SK-N-SH (cell line): ENCODE results near the gene KYAT1. TPM values are rescaled to one million over a fixed set of nuclear protein-coding genes. Genes with fewer than 3 reads are reported as not detected.

Experiments
- CHD2 ChIP-seq: fragments of 150-350 bp; IDR thresholded peaks from 2 replicates; pipeline ENCODE4 v1.6.1; 2018; ENCODE audit warnings: low read length; ENCODE audit not compliant: partially characterized antibody
- EZH2phosphoT487 ChIP-seq: fragments of 200-600 bp; sonication (generic); IDR thresholded peaks from 2 replicates; pipeline ENCODE4 v1.6.1; 2017; ENCODE audit warnings: low read depth, mixed run types, mild to moderate bottlenecking, antibody characterized with exemption, moderate library complexity, borderline replicate concordance
- JUND ChIP-seq: IDR thresholded peaks from 2 replicates; pipeline ENCODE4 v1.4.0; 2012
- MXI1 ChIP-seq: IDR thresholded peaks from 2 replicates; pipeline ENCODE4 v1.6.1; 2012; ENCODE audit warnings: mild to moderate bottlenecking, low read depth, low read length, improper control_type of control experiment
- RAD21 ChIP-seq: IDR thresholded peaks from 2 replicates; pipeline ENCODE4 v1.6.1; 2012; ENCODE audit warnings: mild to moderate bottlenecking, low read length
- RFX5 ChIP-seq: IDR thresholded peaks from 2 replicates; pipeline ENCODE4 v1.6.1; 2012; ENCODE audit warnings: mild to moderate bottlenecking, improper control_type of control experiment, low read length
- SMC3 ChIP-seq: IDR thresholded peaks from 2 replicates; pipeline ENCODE4 v1.6.1; 2012; ENCODE audit warnings: low read depth, low read length, improper control_type of control experiment
- polyA plus RNA-seq, 3 experiments: library from polyadenylated mRNA; depleted of rRNA; stranded (reverse); fragments of >200 nt; gene quantifications; 2 replicates each; pipeline ENCODE4 v1.2.3, GENCODE V29; 2012
- TF ChIP-seq, protein P1 (sequence below): fragments of 150-350 bp; IDR thresholded peaks from 2 replicates; pipeline ENCODE4 v1.6.1; 2016; ENCODE audit warnings: mild to moderate bottlenecking, low read depth, low read length
- TF ChIP-seq, protein P2 (sequence below): fragments of 200-600 bp; sonication (generic); IDR thresholded peaks from 2 replicates; pipeline ENCODE4 v1.6.1; 2017; ENCODE audit warnings: antibody characterized with exemption, mild to moderate bottlenecking, moderate library complexity
- TF ChIP-seq, protein P3 (sequence below): IDR thresholded peaks from 2 replicates; pipeline ENCODE4; 2012
- TF ChIP-seq, protein P4 (sequence below): IDR thresholded peaks from 2 replicates; pipeline ENCODE4 v1.4.0; 2012; ENCODE audit warnings: low read depth
- TF ChIP-seq, protein P5 (sequence below): IDR thresholded peaks from 2 replicates; pipeline ENCODE4 v1.4.0; 2012; ENCODE audit warnings: low read depth, borderline replicate concordance
- TF ChIP-seq, protein P6 (sequence below): IDR thresholded peaks from 2 replicates; pipeline ENCODE4 v1.4.0; 2012; ENCODE audit warnings: low read depth, borderline replicate concordance

The KYAT1 gene
- polyA plus RNA-seq, 1 of the 3 experiments (the other 2 are of a cell fraction): 9.4 TPM

DNA sequence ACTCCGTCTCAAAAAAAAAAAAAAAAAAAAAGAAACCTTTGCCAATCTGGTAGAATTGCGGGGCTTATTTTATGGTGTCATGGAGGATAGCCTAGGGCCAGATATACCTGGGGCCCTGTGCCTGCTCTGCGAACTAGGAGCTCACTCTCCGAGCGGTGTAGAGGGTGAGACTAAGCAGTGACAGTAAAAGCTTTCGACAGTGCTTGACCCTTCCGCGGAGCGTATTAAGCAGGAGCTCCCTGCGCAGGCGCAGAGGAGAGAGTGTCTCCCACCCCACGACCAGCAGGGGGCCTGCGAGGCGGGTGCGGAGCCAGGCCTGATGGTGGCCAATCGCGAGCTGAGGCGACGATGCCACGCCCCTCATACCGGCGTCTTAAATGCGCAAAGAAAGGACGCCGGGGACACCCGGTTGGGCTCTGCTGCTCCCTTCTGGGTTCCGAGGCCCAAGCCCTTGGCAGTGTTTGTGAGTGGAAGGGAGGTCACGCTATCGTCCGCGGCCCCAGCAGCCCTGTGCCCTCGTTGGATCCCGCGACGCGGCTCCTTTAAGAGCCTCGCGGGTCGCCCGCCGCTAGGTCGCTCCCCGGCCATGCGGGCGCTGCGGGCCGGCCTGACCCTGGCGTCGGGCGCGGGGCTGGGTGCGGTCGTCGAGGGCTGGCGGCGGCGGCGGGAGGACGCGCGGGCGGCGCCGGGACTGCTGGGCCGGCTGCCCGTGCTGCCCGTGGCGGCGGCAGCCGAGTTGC is 63.5 kb downstream of the KYAT1 start, which contains the start of gene ENDOG (continued):
- TF ChIP-seq, protein P1, sequence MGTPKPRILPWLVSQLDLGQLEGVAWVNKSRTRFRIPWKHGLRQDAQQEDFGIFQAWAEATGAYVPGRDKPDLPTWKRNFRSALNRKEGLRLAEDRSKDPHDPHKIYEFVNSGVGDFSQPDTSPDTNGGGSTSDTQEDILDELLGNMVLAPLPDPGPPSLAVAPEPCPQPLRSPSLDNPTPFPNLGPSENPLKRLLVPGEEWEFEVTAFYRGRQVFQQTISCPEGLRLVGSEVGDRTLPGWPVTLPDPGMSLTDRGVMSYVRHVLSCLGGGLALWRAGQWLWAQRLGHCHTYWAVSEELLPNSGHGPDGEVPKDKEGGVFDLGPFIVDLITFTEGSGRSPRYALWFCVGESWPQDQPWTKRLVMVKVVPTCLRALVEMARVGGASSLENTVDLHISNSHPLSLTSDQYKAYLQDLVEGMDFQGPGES: no peak
- TF ChIP-seq EZH2phosphoT487: no peak
- no peak for TF ChIP-seq JUND
- peak; percentile 58 for TF ChIP-seq MXI1
- TF ChIP-seq, protein P2, sequence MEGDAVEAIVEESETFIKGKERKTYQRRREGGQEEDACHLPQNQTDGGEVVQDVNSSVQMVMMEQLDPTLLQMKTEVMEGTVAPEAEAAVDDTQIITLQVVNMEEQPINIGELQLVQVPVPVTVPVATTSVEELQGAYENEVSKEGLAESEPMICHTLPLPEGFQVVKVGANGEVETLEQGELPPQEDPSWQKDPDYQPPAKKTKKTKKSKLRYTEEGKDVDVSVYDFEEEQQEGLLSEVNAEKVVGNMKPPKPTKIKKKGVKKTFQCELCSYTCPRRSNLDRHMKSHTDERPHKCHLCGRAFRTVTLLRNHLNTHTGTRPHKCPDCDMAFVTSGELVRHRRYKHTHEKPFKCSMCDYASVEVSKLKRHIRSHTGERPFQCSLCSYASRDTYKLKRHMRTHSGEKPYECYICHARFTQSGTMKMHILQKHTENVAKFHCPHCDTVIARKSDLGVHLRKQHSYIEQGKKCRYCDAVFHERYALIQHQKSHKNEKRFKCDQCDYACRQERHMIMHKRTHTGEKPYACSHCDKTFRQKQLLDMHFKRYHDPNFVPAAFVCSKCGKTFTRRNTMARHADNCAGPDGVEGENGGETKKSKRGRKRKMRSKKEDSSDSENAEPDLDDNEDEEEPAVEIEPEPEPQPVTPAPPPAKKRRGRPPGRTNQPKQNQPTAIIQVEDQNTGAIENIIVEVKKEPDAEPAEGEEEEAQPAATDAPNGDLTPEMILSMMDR: peak; percentile 81
- TF ChIP-seq, protein P3, sequence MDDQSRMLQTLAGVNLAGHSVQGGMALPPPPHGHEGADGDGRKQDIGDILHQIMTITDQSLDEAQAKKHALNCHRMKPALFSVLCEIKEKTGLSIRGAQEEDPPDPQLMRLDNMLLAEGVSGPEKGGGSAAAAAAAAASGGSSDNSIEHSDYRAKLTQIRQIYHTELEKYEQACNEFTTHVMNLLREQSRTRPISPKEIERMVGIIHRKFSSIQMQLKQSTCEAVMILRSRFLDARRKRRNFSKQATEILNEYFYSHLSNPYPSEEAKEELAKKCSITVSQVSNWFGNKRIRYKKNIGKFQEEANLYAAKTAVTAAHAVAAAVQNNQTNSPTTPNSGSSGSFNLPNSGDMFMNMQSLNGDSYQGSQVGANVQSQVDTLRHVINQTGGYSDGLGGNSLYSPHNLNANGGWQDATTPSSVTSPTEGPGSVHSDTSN: 0 out of 2 replicates have a peak, but pooled peaks have one; percentile 7
- TF ChIP-seq, protein P4, sequence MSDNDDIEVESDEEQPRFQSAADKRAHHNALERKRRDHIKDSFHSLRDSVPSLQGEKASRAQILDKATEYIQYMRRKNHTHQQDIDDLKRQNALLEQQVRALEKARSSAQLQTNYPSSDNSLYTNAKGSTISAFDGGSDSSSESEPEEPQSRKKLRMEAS: peak; percentile 80
- TF ChIP-seq, protein P5, sequence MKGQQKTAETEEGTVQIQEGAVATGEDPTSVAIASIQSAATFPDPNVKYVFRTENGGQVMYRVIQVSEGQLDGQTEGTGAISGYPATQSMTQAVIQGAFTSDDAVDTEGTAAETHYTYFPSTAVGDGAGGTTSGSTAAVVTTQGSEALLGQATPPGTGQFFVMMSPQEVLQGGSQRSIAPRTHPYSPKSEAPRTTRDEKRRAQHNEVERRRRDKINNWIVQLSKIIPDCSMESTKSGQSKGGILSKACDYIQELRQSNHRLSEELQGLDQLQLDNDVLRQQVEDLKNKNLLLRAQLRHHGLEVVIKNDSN: no peak
- TF ChIP-seq, protein P6, sequence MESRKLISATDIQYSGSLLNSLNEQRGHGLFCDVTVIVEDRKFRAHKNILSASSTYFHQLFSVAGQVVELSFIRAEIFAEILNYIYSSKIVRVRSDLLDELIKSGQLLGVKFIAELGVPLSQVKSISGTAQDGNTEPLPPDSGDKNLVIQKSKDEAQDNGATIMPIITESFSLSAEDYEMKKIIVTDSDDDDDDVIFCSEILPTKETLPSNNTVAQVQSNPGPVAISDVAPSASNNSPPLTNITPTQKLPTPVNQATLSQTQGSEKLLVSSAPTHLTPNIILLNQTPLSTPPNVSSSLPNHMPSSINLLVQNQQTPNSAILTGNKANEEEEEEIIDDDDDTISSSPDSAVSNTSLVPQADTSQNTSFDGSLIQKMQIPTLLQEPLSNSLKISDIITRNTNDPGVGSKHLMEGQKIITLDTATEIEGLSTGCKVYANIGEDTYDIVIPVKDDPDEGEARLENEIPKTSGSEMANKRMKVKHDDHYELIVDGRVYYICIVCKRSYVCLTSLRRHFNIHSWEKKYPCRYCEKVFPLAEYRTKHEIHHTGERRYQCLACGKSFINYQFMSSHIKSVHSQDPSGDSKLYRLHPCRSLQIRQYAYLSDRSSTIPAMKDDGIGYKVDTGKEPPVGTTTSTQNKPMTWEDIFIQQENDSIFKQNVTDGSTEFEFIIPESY: no peak
- peak; percentile 38; the same call in 1 of the 2 replicates for TF ChIP-seq SMC3
- TF ChIP-seq CHD2: peak; percentile 52
- TF ChIP-seq RAD21: peak; percentile 34; the same call in 1 of the 2 replicates
- peak; percentile 56; the same call in 1 of the 2 replicates for TF ChIP-seq RFX5
